LNCAP (cell line): ENCODE measurements around the gene ASB13.
A peak's percentile ranks its signal among the peaks of the same experiment; 100 is the strongest.

Source experiments
- TF ChIP-seq, protein P1 (sequence below): fragments of 450-650 bp; IDR thresholded peaks from 2 replicates; pipeline ENCODE4 v1.5.1; 2017; ENCODE audit warnings: mild to moderate bottlenecking

ASB13 gene

DNA sequence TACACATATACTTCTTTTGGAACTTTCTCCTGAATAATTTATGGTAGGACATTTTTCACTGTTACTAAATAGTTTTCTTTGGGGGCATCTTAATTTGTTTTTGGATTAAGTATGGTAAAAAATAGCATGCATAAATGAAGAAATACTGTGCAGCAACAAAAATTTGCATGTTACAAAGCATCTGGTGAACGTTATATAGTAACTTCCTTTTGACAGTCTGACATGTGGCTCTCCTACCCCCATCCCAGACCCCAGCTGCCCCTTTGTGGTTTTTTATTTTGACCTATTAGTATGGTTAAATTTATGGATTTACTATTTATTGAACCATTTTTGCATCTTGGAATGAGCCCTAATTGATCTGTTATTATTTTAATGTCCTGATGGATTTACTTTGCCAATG, 28.2 kb upstream of the ASB13 start:
- TF ChIP-seq, protein P1, sequence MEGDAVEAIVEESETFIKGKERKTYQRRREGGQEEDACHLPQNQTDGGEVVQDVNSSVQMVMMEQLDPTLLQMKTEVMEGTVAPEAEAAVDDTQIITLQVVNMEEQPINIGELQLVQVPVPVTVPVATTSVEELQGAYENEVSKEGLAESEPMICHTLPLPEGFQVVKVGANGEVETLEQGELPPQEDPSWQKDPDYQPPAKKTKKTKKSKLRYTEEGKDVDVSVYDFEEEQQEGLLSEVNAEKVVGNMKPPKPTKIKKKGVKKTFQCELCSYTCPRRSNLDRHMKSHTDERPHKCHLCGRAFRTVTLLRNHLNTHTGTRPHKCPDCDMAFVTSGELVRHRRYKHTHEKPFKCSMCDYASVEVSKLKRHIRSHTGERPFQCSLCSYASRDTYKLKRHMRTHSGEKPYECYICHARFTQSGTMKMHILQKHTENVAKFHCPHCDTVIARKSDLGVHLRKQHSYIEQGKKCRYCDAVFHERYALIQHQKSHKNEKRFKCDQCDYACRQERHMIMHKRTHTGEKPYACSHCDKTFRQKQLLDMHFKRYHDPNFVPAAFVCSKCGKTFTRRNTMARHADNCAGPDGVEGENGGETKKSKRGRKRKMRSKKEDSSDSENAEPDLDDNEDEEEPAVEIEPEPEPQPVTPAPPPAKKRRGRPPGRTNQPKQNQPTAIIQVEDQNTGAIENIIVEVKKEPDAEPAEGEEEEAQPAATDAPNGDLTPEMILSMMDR, result no peak

DNA sequence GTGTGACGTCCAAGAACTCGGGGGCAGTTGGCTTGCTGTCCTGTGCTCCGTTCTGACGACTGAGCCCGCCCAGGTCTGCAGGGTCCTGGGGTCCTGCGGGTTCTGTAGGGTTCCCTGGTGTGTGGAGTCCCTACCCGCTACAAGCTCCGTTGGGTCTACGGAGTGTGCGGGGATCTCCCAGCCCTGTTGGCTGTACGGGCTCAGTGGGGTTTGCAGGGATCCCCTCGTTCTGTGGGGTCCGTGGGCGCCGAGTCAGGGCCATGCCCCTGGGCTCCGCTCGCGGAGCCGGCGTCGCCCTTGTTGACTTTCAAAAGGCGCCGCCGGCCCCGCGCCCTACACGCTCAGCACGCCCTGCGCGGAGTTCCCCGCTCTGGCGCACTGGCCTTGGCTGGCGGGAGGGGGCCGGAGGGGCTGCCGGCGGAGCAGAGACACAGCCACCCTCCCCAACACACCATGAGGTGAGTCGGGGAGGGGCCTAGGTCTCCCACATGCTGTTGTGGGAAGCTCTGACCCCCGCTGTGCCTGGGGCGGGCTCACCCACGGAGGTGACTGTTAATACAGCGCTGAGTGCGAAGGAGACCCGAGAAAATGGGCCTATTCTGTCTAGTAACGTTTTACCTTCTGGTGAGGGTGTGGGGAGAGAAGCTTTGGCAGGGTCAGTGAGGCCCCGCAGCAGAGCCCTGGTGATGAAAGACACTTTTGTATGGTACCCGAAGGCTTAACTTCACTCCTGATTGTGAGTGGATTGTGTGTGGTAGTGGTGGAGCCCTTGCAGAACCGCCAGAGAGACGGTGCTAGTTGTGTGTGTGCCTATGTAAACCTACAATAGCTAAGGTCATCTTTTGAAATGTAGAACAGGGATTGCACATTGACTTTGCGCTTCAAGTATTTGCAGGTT, 26.3 kb upstream of the ASB13 start:
- TF ChIP-seq, protein P1, result no peak

DNA sequence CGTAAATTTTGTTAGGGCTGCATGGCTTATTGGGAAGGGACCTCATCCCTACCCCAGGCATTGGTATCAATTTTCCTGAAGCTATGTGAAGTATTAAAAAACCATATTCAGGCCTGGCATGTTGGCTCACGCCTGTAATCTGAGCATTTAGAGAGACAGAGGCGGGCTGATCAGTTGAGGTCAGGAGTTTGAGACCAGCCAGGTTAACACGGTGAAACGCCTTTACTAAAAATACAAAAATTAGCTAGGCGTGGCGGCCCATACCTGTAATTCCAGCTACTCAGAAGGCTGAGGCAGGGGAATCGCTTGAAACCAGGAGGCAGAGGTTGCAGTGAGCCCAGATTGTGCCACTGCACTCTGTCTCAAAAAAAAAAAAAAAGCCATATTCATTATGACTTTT, 25.4 kb upstream of the ASB13 start:
- TF ChIP-seq, protein P1, result no peak

DNA sequence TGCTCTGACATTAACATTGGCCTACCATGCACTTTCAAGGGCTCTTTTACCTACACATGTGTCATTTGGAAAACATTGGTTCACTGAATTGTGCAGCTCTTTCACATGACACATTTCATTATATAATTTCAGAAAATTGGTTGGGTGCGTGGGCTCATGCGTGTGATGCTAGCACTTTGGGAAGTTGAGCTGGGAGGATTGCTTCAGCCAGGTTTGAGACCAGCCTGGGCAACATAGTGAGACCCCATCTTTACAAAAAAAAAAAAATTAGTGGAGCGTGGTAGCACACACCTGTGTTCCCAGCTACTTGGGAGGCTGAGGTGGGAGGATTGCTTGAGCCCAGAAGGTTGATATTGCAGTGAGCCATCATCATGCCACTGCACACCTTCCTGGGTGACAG, 22.2 kb upstream of the ASB13 start:
- TF ChIP-seq, protein P1, result no peak

DNA sequence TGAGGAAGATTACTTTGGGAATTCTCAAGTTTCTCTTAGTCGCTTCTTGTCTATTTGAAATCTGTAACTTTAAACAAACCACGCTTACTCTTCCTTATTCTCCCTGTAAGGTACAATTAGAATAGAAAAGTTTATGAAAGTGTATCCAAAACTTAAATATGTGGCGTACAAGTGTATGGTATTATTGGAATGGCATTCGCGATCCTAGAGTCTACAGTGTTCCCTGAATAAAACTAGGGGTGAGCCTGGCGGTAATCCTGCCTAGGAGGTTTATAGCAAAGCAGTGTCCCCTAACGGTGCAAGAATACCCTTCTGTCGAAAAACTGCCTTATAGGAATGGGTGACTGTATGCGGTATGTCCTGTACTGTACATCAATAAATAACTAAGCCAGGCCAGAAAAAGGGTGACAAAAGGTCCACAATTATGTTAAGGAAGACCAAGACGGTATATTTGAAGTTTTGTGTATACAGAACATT, 19.4 kb upstream of the ASB13 start:
- TF ChIP-seq, protein P1, result peak; percentile 19; the same call in 1 of the 2 replicates

DNA sequence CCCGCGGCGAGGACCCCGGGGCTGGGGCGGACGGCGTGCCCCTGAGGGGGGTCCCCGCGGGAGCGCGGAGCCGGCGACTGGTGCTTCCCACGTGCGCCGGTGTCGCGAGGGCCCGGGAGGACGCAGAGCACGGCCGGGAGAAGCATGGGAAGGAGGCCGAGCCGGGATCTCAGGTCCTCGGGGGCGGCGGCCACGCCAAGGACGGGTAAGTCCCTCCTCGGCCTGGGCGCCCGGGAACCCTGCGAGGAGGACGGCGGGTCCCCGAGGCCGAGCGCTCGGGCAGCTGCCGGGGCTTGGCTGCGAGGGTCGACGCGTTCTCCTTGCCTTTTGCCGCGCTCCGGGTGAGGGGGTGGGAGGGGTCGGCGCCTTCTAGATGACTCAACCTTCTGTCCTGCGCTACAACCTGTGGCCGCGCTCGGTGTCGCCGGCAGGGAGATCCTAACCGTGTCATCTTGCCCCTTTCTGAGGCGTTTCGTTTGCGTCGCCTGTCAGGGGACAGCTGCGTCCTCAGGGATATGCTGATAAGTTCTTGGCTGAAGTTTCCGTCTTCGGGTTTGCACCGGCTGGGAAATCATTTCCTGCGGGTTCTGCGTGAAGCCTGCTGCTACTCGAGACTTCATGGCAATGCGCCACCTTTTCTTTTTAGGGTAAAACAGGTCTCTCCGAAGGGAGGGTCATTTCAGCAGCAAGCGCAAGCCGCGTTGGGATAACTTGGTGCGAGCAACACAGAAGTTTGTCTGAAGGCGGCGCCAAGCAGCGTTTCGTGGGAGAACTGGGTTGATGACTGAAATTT, 18.8 kb upstream of the ASB13 start:
- TF ChIP-seq, protein P1, result peak; percentile 71

DNA sequence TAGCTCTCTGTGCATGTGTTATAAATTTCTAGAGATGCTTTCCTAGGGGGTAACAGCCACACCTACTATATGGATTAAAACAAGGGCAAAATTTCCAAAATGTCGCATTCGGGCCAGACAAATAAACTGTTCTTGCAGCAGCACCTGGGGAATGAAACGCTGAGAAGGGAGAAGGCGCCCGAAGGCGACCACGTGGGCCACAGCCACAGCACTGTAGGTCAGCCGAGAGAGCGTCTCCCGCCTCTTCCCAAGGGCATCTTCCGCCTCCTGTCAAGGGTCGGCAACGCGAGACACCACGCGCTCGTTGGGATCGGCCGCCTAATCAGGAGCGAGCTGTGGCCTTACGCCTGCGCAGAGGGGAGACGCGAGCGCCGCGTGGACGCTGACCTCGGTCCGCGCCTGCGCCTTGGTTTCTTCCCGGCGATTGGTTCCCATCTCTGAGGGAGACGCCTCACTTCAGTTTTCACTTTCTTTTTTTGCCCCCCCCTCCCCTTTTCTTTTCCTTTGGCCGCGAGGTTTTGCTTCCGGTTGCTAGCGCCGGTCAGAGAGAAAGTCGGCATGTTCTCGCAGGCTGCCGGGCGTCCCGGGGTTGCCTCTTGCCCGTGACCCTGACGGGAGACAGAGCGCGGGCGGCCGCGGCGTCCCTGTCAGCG, 18.0 kb upstream of the ASB13 start, which contains the start of gene TASOR2:
Gene TASOR2, plus strand, starts transcription at position 521 of the 653 bp plus-strand sequence. CDS start 35,805 bp downstream, outside the sequence.
- TF ChIP-seq, protein P1, result no peak
